Endothelial cell of umbilical vein (primary cell): ENCODE results near the gene KIF26B. TPM values are rescaled to one million over a fixed set of nuclear protein-coding genes. Genes with fewer than 3 reads are reported as not detected.

Source experiments
- BruUV-seq: library from RNA; stranded (reverse); fragments of 400-500 nt; replicated peaks from 2 replicates; lab custom pipeline; 2021; lab: Mats Ljungman, UMichigan
- CTCF ChIA-PET: fragments of 300-600, 350-600 bp; sonication (Branson Sonifier 250); formaldehyde crosslinking; loops from one replicate; lab custom pipeline; 2021; ENCODE audit warnings: antibody characterized with exemption, inconsistent platforms; lab: Charles Lee
- POLR2A ChIA-PET: fragments of 300-600, 350-600 bp; sonication (Branson Sonifier 250); formaldehyde crosslinking; loops from one replicate; lab custom pipeline; 2021; ENCODE audit warnings: antibody characterized with exemption, inconsistent platforms; lab: Charles Lee
- DNase-seq: peaks from one replicate; pipeline ENCODE4 v3.0.0-alpha.2; 2011; ENCODE audit warnings: low read depth, low spot score
- FAIRE-seq: peaks from 2 replicates; lab custom pipeline; 2011; peaks lifted over from hg19 to GRCh38; lab: Jason Lieb, UNC
- H2AFZ ChIP-seq: 2 replicates; pipeline ENCODE4 v1.6.0; 2012; ENCODE audit warnings: low read depth, low read length, control low read depth, inconsistent platforms
- H3K27ac ChIP-seq: 2 replicates; pipeline ENCODE4 v1.5.1; 2011; ENCODE audit warnings: low read depth, mild to moderate bottlenecking, control low read depth, low read length, moderate library complexity; ENCODE audit not compliant: insufficient read depth
- H3K27me3 ChIP-seq, 2 experiments: 2 replicates each; pipeline versions ENCODE4 v1.6.0 to v1.6.1; 2011; ENCODE audit warnings: low read length in 2 of 2, mixed read lengths in 1 of 2; ENCODE audit not compliant: control insufficient read depth in 2 of 2, insufficient read depth in 2 of 2
- H3K36me3 ChIP-seq, 2 experiments: 2 replicates in 1 of 2; 3 replicates in 1 of 2; pipeline ENCODE4 v1.5.1; 2011; ENCODE audit warnings: low read length in 2 of 2, mild to moderate bottlenecking in 1 of 2, moderate library complexity in 1 of 2; ENCODE audit not compliant: control insufficient read depth in 2 of 2, insufficient read depth in 2 of 2; ENCODE audit errors: extremely low read depth in 1 of 2
- H3K4me1 ChIP-seq: 3 replicates; pipeline ENCODE4 v1.5.1; 2011; ENCODE audit warnings: mild to moderate bottlenecking, low read length; ENCODE audit not compliant: control insufficient read depth, insufficient read depth; ENCODE audit errors: extremely low read depth
- H3K4me2 ChIP-seq: 2 replicates; pipeline ENCODE4 v1.6.1; 2011; ENCODE audit warnings: low read length, control low read depth, mixed read lengths; ENCODE audit not compliant: insufficient read depth
- H3K4me3 ChIP-seq, 3 experiments: fragments of 200-600 bp in 1 of 3; sonication (generic), shearing (Covaris generic) in 1 of 3; replicated peaks in 1 of 3; 2 replicates each; pipeline ENCODE4 v1.5.1; 2011 to 2016; ENCODE audit warnings: control low read depth in 3 of 3, low read length in 3 of 3, mild to moderate bottlenecking in 2 of 3, inconsistent platforms in 1 of 3, low read depth in 1 of 3, moderate library complexity in 1 of 3; ENCODE audit not compliant: insufficient read depth in 1 of 3
- H3K79me2 ChIP-seq: 2 replicates; pipeline ENCODE4 v1.6.0; 2012; ENCODE audit warnings: low read length, inconsistent platforms; ENCODE audit not compliant: control insufficient read depth, insufficient read depth
- H3K9ac ChIP-seq: replicated peaks from 2 replicates; pipeline ENCODE3; 2011; ENCODE audit warnings: low read length, control low read depth; ENCODE audit not compliant: insufficient read depth; ENCODE audit errors: extremely low read depth
- H3K9me1 ChIP-seq: replicated peaks from 3 replicates; pipeline ENCODE4 v1.6.0; 2011; ENCODE audit warnings: mild to moderate bottlenecking, low read length; ENCODE audit not compliant: control insufficient read depth, insufficient read depth; ENCODE audit errors: extremely low read depth
- H3K9me3 ChIP-seq: replicated peaks from 2 replicates; pipeline ENCODE4 v1.5.1; 2012; ENCODE audit warnings: low read length, inconsistent platforms; ENCODE audit not compliant: control insufficient read depth, insufficient read depth
- H4K20me1 ChIP-seq: replicated peaks from 2 replicates; pipeline ENCODE3; 2011; ENCODE audit warnings: mild to moderate bottlenecking, low read length; ENCODE audit not compliant: control insufficient read depth, insufficient read depth; ENCODE audit errors: extremely low read depth
- FOS ChIP-seq: IDR thresholded peaks from 2 replicates; pipeline ENCODE4 v1.6.1; 2011; ENCODE audit warnings: mild to moderate bottlenecking, low read length, moderate library complexity, borderline replicate concordance; ENCODE audit not compliant: insufficient read depth
- GATA2 ChIP-seq: IDR thresholded peaks from 2 replicates; pipeline ENCODE4 v1.7.0; 2011; ENCODE audit warnings: low read depth, mild to moderate bottlenecking, moderate library complexity, mixed read lengths, low read length; ENCODE audit not compliant: insufficient read length, insufficient read depth
- JUN ChIP-seq: IDR thresholded peaks from 2 replicates; pipeline ENCODE4 v1.6.1; 2011; ENCODE audit warnings: borderline replicate concordance, low read depth; ENCODE audit not compliant: insufficient read length, insufficient read depth
- MYC ChIP-seq: IDR thresholded peaks from one replicate; pipeline ENCODE4 v1.6.1; 2011; ENCODE audit warnings: mild to moderate bottlenecking, low read depth, low read length
- POLR2A ChIP-seq: IDR thresholded peaks from 2 replicates; pipeline ENCODE4 v1.6.1; 2012; ENCODE audit warnings: low read depth, mild to moderate bottlenecking, control low read depth, low read length
- dilution Hi-C: fragments of 300-500 bp; cut with MboI; formaldehyde crosslinking; loops from one replicate; pipeline ENCODE4 v1.15.0; 2019; ENCODE audit warnings: low sequenced_read_pairs; ENCODE audit not compliant: extremely low pct_ligation_motif_present
- intact Hi-C: fragments of 100-400 bp; cut with micrococcal nuclease; formaldehyde crosslinking; loops from one replicate; pipeline ENCODE4 v1.10.0; 2022
- polyA plus RNA-seq, 4 experiments: library from polyadenylated mRNA; depleted of rRNA in 3 of 4; stranded (reverse) in 3 of 4; unstranded in 1 of 4; fragments of >200 nt; gene quantifications; 2 replicates each; pipeline versions ENCODE4 v1.2.1 to v1.2.3, GENCODE V29; 2011 to 2012; ENCODE audit warnings: missing spikeins in 1 of 4
- total RNA-seq: library from RNA; stranded (reverse); gene quantifications from 2 replicates; pipeline ENCODE4 v1.2.3, GENCODE V29; 2021
- TF ChIP-seq, protein P1 (sequence below): IDR thresholded peaks from 2 replicates; pipeline ENCODE4 v1.6.1; 2011; ENCODE audit not compliant: insufficient read depth, insufficient read length
- TF ChIP-seq, protein P2 (sequence below), 2 donors: IDR thresholded peaks; 1 replicate in 1 of 2; 2 replicates in 1 of 2; pipeline ENCODE4 v1.5.1; 2011; ENCODE audit warnings: low read length in 2 of 2, mild to moderate bottlenecking in 2 of 2, moderate library complexity in 2 of 2, control low read depth in 1 of 2, inconsistent platforms in 1 of 2, low read depth in 1 of 2; ENCODE audit not compliant: insufficient read depth in 1 of 2; ENCODE audit errors: extremely low read depth in 1 of 2

KIF26B gene
- total and polyA plus RNA-seq, 2 donors (not counting 3 experiments of a cell fraction or from before 2014, with no cell fraction given), result 0.04 to 0.49 TPM

DNA sequence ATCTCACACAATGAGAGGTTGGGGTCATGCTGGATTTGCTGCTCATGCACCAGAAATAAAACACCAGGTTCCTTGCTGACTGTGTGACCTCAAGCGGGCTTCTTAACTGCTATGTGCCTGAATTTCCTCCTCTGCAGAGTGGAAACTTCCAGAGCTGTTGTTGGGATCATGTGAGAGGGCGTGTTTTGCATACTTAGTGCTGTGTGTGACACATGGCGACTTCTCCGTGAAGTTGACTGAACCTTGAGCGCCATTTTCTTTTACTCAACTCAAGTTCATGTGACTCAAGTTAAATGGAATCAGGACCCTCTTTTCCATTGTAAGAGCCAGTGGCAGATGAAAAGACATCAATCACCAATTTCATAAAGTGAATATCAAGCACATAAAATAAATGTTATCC lies 224.0 kb downstream of the KIF26B start:
- Histone ChIP-seq H2AFZ (no peak overlapping the region), H3K79me2 (no peaks in the 10 kb centered on the region), H3K9ac (no peak overlapping the region), H4K20me1 (no peaks in the 10 kb centered on the region), H3K4me2 (no peak overlapping the region), H3K9me1 (no peaks in the 10 kb centered on the region), H3K4me1 (no peaks in the 10 kb centered on the region), H3K27me3 (no peaks in the 10 kb centered on the region), H3K4me3 (no peak overlapping the region), H3K36me3 (no peaks in the 10 kb centered on the region), H3K27ac (no peak overlapping the region), H3K9me3 (no peaks in the 10 kb centered on the region)
- intact Hi-C loops, result no loop called here
- FAIRE-seq (no peak), DNase-seq (no peak)
- TF ChIP-seq, protein P1, sequence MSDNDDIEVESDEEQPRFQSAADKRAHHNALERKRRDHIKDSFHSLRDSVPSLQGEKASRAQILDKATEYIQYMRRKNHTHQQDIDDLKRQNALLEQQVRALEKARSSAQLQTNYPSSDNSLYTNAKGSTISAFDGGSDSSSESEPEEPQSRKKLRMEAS, result no peak
- TF ChIP-seq MYC (no peak), GATA2 (no peak), POLR2A (no peak), FOS (no peak)
- CTCF ChIA-PET, result no interaction called here
- BruUV-seq, result no TSS peak
- dilution Hi-C loops, result no loop called here
- POLR2A ChIA-PET, result no interaction called here

DNA sequence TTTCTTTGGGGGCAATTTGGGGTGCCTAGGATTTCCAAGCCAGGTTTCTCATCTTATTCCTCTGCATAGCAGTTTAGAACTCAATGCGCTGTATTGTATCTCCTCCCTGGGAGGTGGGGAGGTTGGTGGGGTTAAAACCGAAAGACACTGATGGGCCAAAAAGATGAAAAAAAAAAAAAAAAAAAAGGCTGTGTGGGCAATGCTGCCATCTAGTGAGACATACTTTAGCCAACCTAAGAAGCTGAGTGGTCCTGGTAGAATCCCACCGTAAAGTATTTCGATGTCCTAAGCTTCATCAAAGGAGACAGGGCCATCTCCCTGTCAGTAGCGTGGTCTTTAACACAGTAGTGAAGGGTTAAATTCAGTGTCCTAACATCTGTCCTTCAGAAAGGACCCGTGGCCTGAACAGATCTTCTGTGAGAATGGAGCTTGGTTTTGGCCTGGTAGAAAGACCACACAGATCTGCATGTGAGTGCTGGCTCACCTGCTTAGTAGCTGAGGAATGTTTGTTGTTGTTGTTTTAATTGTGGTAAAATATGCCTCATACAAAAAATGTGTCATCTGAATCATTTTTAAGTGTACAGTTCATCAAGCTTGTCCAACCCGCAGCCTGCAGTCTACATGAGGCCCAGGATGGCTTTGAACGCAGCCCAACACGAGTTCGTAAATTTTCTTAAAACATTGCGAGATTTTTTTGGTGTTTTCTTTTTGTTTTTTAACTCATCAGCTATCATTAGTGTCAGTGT lies 226.2 kb downstream of the KIF26B start:
- Histone ChIP-seq H3K9me3 (no peaks in the 10 kb centered on the region), H3K4me3 (no peak overlapping the region), H4K20me1 (no peaks in the 10 kb centered on the region), H3K4me2 (no peak overlapping the region), H3K27ac (no peak overlapping the region), H3K79me2 (no peaks in the 10 kb centered on the region), H3K27me3 (no peaks in the 10 kb centered on the region), H2AFZ (no peak overlapping the region), H3K9ac (no peak overlapping the region), H3K36me3 (no peaks in the 10 kb centered on the region), H3K4me1 (no peaks in the 10 kb centered on the region), H3K9me1 (no peaks in the 10 kb centered on the region)
- DNase-seq (no peak), FAIRE-seq (no peak)
- dilution Hi-C loops (no loop called here), intact Hi-C loops (loop anchor here (1.0 to 2.0 kb wide), 2 partner anchors 228 to 302 kb away; no protein-coding TSS in a partner anchor)
- ChIA-PET CTCF (interaction anchor here (0.7 to 1.1 kb wide), 3 partner anchors 225 to 396 kb away, joined by 3 to 16 read pairs (median 4); no protein-coding TSS in a partner anchor), POLR2A (no interaction called here)
- BruUV-seq, result no TSS peak
- TF ChIP-seq, protein P2, sequence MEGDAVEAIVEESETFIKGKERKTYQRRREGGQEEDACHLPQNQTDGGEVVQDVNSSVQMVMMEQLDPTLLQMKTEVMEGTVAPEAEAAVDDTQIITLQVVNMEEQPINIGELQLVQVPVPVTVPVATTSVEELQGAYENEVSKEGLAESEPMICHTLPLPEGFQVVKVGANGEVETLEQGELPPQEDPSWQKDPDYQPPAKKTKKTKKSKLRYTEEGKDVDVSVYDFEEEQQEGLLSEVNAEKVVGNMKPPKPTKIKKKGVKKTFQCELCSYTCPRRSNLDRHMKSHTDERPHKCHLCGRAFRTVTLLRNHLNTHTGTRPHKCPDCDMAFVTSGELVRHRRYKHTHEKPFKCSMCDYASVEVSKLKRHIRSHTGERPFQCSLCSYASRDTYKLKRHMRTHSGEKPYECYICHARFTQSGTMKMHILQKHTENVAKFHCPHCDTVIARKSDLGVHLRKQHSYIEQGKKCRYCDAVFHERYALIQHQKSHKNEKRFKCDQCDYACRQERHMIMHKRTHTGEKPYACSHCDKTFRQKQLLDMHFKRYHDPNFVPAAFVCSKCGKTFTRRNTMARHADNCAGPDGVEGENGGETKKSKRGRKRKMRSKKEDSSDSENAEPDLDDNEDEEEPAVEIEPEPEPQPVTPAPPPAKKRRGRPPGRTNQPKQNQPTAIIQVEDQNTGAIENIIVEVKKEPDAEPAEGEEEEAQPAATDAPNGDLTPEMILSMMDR (IDR thresholded peaks at IDR 0.05; ENCODE audit: extremely low read depth in 1 of 2, insufficient read depth in 1 of 2, low read depth in 1 of 2, low read length in 2 of 2), result peak in 1 of 2 donors; percentile 26
- no peak for TF ChIP-seq JUN
